ENCODE data around the gene NFKBIA.
"Not testable (repeated sequence)": the region's sequence is repeated elsewhere in the genome, so short reads cannot be mapped to it uniquely, and the experiment has no call there.

The NFKBIA gene

DNA sequence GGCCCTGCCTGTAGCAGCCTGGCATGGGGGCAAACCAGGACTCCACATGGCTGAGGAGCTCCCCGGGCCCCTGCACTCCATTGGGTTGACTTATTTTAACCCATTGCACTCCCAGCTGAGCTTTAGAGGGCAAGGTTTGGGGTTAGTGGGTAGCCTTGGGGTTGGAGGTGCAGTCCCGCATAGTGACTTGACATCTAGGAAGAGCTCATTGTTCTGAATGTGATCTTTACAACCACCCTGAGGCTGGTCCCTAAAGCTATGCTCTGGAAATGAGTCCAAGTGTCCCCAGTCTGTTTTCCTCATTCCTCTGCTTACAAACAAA lies 36.4 kb downstream of the NFKBIA start:
- no peak for DNase-seq

DNA sequence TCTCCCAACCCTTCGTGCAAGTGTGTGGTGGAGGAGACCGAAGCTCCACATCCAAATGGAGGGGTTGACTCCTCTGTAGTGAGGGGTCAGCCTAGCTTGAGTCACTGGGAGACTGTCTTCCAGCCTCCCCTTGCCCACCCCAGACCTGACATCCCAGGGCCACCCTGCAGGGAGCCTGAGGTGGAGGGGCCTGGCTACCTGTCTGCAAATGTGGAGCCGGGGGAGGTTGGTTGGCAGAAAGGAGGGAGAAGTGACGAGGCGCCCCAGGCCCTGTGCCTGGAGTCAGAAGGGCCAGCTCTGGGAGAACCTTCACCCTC lies 37.5 kb downstream of the NFKBIA start:
- no peak for DNase-seq

DNA sequence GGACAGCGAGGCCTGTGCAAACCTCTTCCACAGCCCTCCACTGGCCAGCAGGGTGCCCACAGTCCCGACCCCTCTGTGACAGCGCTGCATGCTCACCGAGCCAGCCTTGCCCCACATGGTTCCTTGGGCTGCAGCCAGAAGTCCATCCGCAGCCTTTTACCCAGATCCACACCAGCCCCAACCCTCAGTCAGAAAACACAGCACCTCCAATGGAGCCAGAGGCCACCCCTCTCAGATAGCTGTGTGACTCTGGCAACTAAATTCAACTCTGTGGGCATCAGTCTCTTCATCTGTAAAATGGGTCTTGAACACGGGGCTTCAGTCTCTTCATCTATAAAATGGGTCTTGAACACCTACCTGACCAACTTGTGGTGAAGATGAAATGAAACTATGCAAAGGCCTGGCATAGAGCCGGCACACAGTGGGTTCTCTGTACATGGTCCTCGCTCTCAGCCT lies 38.0 kb downstream of the NFKBIA start:
- DNase-seq: no peak

DNA sequence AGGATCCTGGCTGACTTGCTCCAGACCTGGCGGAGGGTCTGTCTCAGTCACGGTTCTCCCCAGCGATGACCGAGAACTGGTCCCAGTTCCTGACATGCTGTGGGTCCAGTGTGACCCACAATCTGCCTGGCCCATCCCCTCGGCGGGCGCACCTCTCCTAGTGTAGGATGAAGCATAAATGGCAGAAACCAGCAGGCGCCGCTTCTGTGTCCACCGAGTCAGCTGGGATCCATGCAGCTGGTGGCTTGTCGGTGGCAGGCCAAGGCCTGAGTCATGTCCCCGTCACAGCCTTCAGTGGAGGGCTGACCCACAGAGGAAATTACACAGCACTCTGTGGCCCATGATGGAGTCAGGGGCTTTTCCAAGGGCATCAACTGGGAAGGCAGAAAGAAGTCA lies 38.5 kb downstream of the NFKBIA start:
- no peak for DNase-seq

- DNase-seq: peak; percentile 82
Measured at GRCh38 chr14:35365130-35366055, 39.2 kb downstream of the NFKBIA start.

GRCh38 chr14:35362911-35363374 lies 41.6 kb downstream of the NFKBIA start:
- DNase-seq: peak; percentile 42

- DNase-seq: no peak
Measured at GRCh38 chr14:35362450-35362849, 42.1 kb downstream of the NFKBIA start.

DNA sequence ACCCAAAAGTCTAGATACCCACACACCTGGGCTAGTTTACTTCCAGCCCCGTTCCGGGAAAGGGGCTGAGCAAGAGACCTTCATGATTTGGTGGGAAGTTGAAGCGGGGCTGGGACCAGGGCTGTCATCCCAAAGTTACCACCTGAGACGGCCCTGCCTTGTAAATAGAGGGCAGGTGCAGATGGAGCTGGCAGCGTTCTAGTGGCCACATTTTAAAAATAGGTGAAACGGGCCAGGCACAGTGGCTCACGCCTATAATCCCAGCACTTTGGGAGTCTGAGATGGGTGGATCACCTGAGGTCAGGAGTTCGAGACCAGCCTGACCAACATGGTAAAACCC lies 43.4 kb downstream of the NFKBIA start:
- no peak for DNase-seq

GRCh38 chr14:35359655-35360054 lies 44.9 kb downstream of the NFKBIA start:
- DNase-seq: not testable (repeated sequence)

DNA sequence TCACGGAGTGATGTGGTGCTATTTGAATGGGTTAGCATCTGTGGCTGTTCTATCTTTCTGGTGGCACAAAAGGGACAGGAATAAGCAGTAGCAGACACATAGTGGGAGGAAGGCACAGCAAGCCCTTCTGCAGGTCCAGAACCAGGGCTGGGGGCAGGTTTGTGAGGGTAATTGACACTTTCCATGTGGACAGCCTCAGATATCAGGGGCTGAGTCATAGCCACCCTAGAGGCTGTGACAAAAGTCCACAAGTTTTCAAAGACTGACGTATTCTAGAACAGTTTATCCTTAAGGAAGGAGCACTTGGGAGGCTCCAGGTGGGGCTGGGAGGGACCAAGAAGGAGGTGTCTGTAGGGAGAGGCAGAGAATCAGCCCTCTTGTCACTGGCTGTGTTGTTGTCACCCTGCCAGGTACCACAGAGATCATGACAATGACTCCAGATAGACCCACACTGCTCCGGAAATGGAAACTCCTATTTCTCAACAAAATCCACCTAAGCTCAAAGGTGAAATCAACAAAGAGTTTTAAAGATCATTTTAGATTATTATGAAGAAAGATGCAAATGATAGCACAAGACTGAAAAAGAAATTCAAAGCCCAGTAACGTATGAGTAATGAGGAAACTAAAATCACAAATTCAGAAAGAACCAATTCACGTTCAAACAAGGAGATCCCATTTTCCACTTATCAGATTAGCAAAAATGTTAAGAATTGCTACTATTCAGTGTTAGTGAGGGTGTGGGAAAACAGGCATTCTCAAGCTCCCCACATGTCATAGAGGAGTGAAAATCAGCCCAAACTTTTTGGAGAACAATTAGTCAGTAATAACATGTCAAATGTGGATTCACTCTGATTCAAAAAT lies 48.3 kb downstream of the NFKBIA start:
- peak; percentile 33 for DNase-seq

DNA sequence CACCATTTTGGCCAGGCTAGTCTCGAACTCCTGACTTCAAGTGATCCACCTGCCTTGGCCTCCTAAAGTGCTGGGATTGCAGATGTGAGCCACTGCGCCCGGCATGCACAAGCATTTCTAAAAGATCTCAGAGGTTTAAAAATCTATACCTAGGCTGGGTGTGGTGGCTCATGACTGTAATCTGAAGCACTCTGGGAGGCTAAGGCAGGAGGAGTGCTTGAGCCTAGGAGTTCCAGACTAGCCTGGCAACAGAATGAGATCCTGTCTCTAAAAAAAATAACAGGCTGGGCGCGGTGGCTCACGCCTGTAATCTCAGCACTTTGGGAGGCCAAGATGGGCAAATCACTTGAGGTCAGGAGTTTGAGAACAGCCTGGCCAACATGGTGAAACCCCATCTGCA lies 49.3 kb downstream of the NFKBIA start:
- DNase-seq: not testable (repeated sequence)

DNA sequence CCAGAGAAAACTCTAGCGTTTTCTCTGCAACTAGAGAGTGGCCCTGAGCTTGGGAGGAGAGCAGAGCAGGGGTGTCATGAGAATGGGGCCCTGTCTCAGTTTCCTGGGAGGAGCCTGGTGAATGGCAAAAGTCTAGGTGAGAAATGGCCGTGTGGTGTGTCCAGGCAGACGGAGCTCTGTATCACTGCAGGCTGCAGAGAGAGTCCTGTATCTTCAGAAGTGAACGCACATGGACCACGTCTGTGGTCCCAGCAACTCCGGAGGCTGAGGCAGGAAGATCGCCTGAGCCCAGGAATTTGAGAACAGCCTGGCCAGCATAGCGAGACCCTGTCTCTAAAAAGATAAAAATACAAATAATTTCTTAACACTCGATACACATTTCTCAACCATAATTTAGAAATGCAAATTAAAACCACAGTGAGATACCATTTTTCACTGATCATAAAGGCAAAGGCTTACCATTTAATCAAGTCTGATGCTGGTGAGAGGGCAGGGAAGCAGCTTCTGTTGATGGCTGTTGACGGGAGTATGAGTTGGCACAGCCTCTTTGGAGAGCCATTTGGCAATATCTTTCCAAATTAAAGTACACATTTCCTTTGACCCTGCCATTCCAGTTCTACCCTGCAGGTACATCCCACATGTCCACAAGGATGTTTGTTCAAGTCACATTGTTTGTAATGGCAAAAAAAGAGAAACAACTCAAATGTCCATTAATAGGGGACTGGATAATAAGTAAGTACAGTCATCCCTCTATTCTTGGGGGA lies 51.0 kb downstream of the NFKBIA start:
- DNase-seq: no peak

- DNase-seq: no peak
Measured at GRCh38 chr14:35352274-35353233, 52.0 kb downstream of the NFKBIA start.

DNA sequence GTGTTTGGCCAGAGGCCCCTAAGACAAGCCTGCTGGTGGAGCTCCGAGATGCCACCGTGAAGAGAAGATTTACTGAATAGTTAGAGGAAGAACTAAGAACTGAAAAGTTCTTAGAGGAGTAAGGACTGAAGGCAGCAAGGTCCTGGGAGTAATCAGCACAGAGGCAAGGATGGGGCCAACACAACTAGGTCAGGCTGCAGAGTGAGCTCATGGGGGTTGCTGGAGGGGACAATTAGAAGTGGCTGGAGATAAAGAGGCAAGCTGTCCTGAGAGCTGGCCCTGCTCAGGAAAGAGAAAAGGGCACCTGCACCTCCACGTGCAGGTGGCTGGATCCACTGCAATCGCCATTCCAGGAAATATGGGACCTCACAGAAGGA lies 52.7 kb downstream of the NFKBIA start:
- no peak for DNase-seq

Data from fibroblast of skin of scalp (primary cell).